ENCODE data around the gene PPP1R36. TPM values are rescaled to one million over a fixed set of nuclear protein-coding genes. Genes with fewer than 3 reads are reported as not detected.

Gene PPP1R36
- total RNA-seq, 1 donor from 2014 or later = 0.36 TPM

DNA sequence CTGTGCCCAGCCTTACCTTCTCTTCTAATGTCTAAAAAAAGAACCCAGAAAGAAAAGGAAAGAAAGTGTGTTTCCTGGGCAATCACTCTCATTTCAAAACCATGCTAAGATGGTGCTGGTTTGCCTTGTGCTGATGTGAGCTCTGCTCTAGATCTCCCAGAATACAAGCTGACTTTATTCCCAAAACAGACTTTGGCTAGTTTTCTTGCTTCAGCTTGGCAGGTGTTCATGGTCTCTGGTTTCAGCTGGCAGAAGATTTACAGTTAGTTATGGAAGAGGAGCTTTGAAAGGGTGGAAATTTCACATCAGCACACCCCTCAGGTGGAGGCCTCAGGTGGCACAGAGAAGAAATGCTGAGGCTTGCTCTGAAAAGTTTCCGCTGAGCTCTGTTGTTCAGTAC lies 34.4 kb downstream of the PPP1R36 start:
- Histone ChIP-seq H3K36me3 (no peaks in the 10 kb centered on the region), H3K27me3 (ENCODE audit: low read depth) (no peaks in the 10 kb centered on the region), H3K27ac (replicated peaks) (no peak overlapping the region), H3K4me1 (no peaks in the 10 kb centered on the region), H3K4me3 (no peak overlapping the region), H3K9me3 (replicated peaks) (no peaks in the 10 kb centered on the region)
- intact Hi-C loops (cut with micrococcal nuclease) = no loop called here
- DNase-seq = no peak
- TF ChIP-seq, protein P1, sequence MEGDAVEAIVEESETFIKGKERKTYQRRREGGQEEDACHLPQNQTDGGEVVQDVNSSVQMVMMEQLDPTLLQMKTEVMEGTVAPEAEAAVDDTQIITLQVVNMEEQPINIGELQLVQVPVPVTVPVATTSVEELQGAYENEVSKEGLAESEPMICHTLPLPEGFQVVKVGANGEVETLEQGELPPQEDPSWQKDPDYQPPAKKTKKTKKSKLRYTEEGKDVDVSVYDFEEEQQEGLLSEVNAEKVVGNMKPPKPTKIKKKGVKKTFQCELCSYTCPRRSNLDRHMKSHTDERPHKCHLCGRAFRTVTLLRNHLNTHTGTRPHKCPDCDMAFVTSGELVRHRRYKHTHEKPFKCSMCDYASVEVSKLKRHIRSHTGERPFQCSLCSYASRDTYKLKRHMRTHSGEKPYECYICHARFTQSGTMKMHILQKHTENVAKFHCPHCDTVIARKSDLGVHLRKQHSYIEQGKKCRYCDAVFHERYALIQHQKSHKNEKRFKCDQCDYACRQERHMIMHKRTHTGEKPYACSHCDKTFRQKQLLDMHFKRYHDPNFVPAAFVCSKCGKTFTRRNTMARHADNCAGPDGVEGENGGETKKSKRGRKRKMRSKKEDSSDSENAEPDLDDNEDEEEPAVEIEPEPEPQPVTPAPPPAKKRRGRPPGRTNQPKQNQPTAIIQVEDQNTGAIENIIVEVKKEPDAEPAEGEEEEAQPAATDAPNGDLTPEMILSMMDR (IDR thresholded peaks at IDR 0.05; ENCODE audit: borderline replicate concordance) = no peak

DNA sequence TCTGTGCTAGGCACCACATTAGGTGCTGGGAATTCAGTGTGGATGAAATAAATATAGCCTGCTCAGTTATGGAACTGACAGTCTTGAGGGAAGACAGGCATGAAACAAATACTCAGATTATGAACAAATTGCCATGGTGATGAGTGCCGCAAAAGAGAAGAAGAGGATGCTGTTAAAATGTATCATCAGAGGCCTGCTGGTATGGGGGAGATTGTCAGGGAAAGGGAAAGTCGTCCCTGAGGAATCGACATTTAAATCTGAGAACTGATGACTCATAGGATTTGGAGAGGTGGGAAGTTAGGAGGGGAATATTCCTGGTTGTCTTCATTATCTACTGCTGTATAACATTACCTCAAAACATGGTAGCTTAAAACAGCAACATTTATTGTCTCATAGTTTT lies 42.0 kb downstream of the PPP1R36 start:
- Histone ChIP-seq H3K4me1 (no peaks in the 10 kb centered on the region), H3K9me3 (replicated peaks) (no peaks in the 10 kb centered on the region), H3K27me3 (ENCODE audit: low read depth) (no peaks in the 10 kb centered on the region), H3K36me3 (no peaks in the 10 kb centered on the region), H3K27ac (replicated peaks) (no peak overlapping the region), H3K4me3 (no peak overlapping the region)
- TF ChIP-seq, protein P1 (IDR thresholded peaks at IDR 0.05; ENCODE audit: borderline replicate concordance) = no peak
- intact Hi-C loops (cut with micrococcal nuclease) = no loop called here
- no peak for DNase-seq

DNA sequence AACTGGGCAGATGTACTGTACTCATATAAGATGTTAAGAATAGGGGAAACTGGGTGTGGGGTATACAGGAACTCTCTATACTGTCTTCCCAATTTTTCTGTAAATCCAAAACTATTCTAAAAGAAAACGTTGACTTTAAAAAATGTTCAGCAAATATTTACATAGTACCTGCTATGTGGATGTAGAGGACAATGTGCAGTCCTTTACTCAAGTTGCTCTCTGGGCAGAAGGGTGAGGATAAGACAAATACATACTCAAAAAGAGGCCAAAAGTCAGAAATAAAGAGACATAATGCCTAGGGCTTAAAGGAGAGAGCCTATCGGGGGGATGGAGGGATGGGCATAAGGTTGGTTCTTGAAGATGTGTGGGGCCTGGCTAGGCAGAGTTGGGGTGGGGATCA lies 44.7 kb downstream of the PPP1R36 start:
- Histone ChIP-seq H3K36me3 (no peaks in the 10 kb centered on the region), H3K27me3 (ENCODE audit: low read depth) (no peaks in the 10 kb centered on the region), H3K9me3 (replicated peaks) (no peaks in the 10 kb centered on the region), H3K4me3 (no peak overlapping the region), H3K27ac (replicated peaks) (no peak overlapping the region), H3K4me1 (no peaks in the 10 kb centered on the region)
- TF ChIP-seq, protein P1 (IDR thresholded peaks at IDR 0.05; ENCODE audit: borderline replicate concordance) = no peak
- intact Hi-C loops (cut with micrococcal nuclease) = no loop called here
- DNase-seq = no peak

DNA sequence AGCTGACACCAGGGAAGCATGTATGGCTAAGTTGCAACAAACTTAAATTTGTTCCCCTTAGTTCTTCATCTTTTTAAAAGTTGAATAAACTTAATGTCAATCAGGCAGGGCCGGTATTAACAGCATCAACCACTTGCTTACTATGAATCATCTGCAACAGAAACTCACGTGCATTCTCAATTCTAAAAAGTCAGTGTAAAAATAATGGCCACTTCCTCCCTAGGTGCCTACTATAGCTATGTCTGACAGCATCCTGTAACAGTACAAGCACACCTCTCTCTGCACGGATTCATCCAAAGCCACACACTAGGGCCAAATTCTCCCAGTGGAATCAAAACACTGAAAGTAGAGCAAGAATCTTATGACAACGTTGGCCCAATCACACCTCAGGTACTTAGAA lies 48.6 kb downstream of the PPP1R36 start:
- Histone ChIP-seq H3K36me3 (no peaks in the 10 kb centered on the region), H3K27ac (replicated peaks) (no peak overlapping the region)
- DNase-seq = no peak

DNA sequence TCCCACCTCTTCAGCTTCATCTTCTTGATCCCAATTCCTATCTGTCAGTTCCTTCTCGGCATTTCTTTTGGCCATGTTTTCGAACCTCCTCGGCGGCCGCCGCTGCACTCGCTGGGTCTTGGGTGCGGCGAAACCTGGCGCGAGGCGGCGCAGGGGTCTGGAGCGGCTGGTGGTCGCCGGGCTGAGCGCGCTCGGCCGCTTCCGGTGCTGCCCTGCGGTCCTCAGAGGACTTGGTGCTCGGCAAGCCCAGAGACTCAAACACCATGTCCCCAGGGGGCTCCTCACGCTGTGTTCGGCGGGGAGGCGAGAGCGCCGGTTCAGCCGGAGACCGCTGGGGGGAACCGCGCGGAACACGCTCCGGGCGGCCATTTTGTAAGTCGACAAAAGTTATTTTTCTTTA lies 51.8 kb downstream of the PPP1R36 start:
- intact Hi-C loops (cut with micrococcal nuclease) = no loop called here
- peak overlapping the region; percentile 45 for H3K4me3 ChIP-seq
- TF ChIP-seq, protein P1 (IDR thresholded peaks at IDR 0.05; ENCODE audit: borderline replicate concordance) = no peak
- no peak overlapping the region for H3K27ac ChIP-seq (replicated peaks)
- no peaks in the 10 kb centered on the region for H3K4me1 ChIP-seq
- H3K9me3 ChIP-seq (replicated peaks) = no peaks in the 10 kb centered on the region
- DNase-seq = no peak
- H3K36me3 ChIP-seq = no peaks in the 10 kb centered on the region
- peaks cover 20% of the 10 kb centered on the region for H3K27me3 ChIP-seq (ENCODE audit: low read depth)

More for the DNA sequence above, 48.6 kb downstream of the PPP1R36 start:
- no peaks in the 10 kb centered on the region for H3K9me3 ChIP-seq (replicated peaks)
- TF ChIP-seq, protein P1 (IDR thresholded peaks at IDR 0.05; ENCODE audit: borderline replicate concordance) = no peak
- H3K4me3 ChIP-seq = no peak overlapping the region
- peaks cover 20% of the 10 kb centered on the region for H3K27me3 ChIP-seq (ENCODE audit: low read depth)
- H3K4me1 ChIP-seq = no peaks in the 10 kb centered on the region
- intact Hi-C loops (cut with micrococcal nuclease) = no loop called here

DNA sequence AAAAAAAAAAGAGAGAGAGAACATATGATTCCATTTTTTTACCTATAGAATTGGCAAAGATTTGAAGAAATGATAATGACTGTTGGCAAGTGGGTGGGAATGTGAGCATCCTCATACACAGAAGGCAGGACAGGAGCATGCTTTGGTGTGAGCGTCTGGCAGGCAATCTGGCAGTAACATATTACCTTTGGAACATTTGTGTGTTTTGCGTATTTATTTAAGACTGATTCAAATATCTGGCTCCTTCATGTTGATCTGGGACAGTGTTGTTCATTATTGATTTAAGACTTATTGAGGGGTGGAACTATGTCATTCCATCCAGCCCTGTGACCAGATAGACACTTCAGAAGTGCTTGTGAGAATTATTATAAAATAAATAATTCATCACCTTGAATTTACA lies 53.1 kb downstream of the PPP1R36 start:
- intact Hi-C loops (cut with micrococcal nuclease) = no loop called here
- no peak for DNase-seq
- Histone ChIP-seq H3K36me3 (no peaks in the 10 kb centered on the region), H3K4me3 (no peak overlapping the region), H3K9me3 (replicated peaks) (no peaks in the 10 kb centered on the region), H3K27ac (replicated peaks) (no peak overlapping the region), H3K4me1 (no peaks in the 10 kb centered on the region), H3K27me3 (ENCODE audit: low read depth) (peaks cover 20% of the 10 kb centered on the region)
- TF ChIP-seq, protein P1 (IDR thresholded peaks at IDR 0.05; ENCODE audit: borderline replicate concordance) = no peak
